Fibroblast of lung (primary cell): ENCODE results near the gene CNR2. TPM values are rescaled to one million over a fixed set of nuclear protein-coding genes. Genes with fewer than 3 reads are reported as not detected.
A peak's percentile ranks its signal among the peaks of the same experiment; 100 is the strongest.

ENCODE experiments used
- DNase-seq, 2 donors: peaks; one replicate each; pipeline versions ENCODE4 v3.0.0 to v3.0.0-alpha.2; 2010; ENCODE audit warnings: low read depth in 2 of 2
- H2AFZ ChIP-seq: 2 replicates; pipeline ENCODE4 v1.5.1; 2012; ENCODE audit warnings: low read length, control low read depth, inconsistent platforms
- H3K27ac ChIP-seq: 2 replicates; pipeline ENCODE4 v1.5.1; 2011; ENCODE audit warnings: low read length, control low read depth; ENCODE audit not compliant: insufficient read depth
- H3K27me3 ChIP-seq: 2 replicates; pipeline ENCODE4 v1.5.1; 2011; ENCODE audit warnings: mild to moderate bottlenecking, low read length; ENCODE audit not compliant: control insufficient read depth, insufficient read depth
- H3K36me3 ChIP-seq: 2 replicates; pipeline ENCODE4 v1.5.1; 2011; ENCODE audit warnings: low read length; ENCODE audit not compliant: control insufficient read depth, insufficient read depth
- H3K4me1 ChIP-seq: 2 replicates; pipeline ENCODE4 v1.5.1; 2011; ENCODE audit warnings: low read length; ENCODE audit not compliant: control insufficient read depth, insufficient read depth; ENCODE audit errors: extremely low read depth
- H3K4me2 ChIP-seq: 2 replicates; pipeline ENCODE4 v1.5.1; 2011; ENCODE audit warnings: low read length, control low read depth; ENCODE audit not compliant: insufficient read depth; ENCODE audit errors: extremely low read depth
- H3K4me3 ChIP-seq, 4 experiments: fragments of 200-600 bp in 1 of 4; sonication (generic) in 1 of 4; replicated peaks in 1 of 4; 2 replicates each; pipeline ENCODE4 v1.5.1; 2011 to 2016; ENCODE audit warnings: low read length in 4 of 4, low read depth in 3 of 4, mild to moderate bottlenecking in 3 of 4, control low read depth in 2 of 4, inconsistent platforms in 1 of 4, mixed read lengths in 1 of 4; ENCODE audit not compliant: insufficient read depth in 1 of 4; ENCODE audit errors: control extremely low read depth in 1 of 4
- H3K79me2 ChIP-seq: 2 replicates; pipeline ENCODE4 v1.5.1; 2012; ENCODE audit warnings: mild to moderate bottlenecking, low read length, inconsistent platforms; ENCODE audit not compliant: control insufficient read depth, insufficient read depth
- H3K9ac ChIP-seq: 2 replicates; pipeline ENCODE4 v1.5.1; 2011; ENCODE audit warnings: mild to moderate bottlenecking, low read length, control low read depth; ENCODE audit not compliant: insufficient read depth
- H3K9me3 ChIP-seq: 2 replicates; pipeline ENCODE4 v1.5.1; 2012; ENCODE audit warnings: low read depth, low read length; ENCODE audit not compliant: control insufficient read depth, insufficient read depth
- H4K20me1 ChIP-seq: 2 replicates; pipeline ENCODE4 v1.5.1; 2011; ENCODE audit warnings: low read length; ENCODE audit not compliant: control insufficient read depth, insufficient read depth; ENCODE audit errors: extremely low read depth
- EZH2 ChIP-seq: IDR thresholded peaks from 2 replicates; pipeline ENCODE4 v1.5.1; 2012; ENCODE audit warnings: low read length, control low read depth, mild to moderate bottlenecking; ENCODE audit errors: missing control alignments
- polyA plus RNA-seq, 2 donors: library from polyadenylated mRNA; depleted of rRNA in 1 of 2; stranded (reverse) in 1 of 2; unstranded in 1 of 2; fragments of >200 nt; gene quantifications; 2 replicates each; pipeline ENCODE4 v1.2.1, GENCODE V29; 2011 to 2012; ENCODE audit warnings: missing spikeins in 1 of 2
- total RNA-seq: library from RNA; depleted of rRNA; stranded (reverse); fragments of >200 nt; gene quantifications from 2 replicates; pipeline ENCODE4 v1.2.1, GENCODE V29; 2014
- TF ChIP-seq, protein P1 (sequence below), 2 donors: IDR thresholded peaks in 1 of 2; conservative IDR thresholded peaks in 1 of 2; 1 replicate in 1 of 2; 2 replicates in 1 of 2; pipeline ENCODE4 v1.5.1; 2011 to 2012; ENCODE audit warnings: low read length in 2 of 2, control low read depth in 1 of 2, inconsistent platforms in 1 of 2, low read depth in 1 of 2, mild to moderate bottlenecking in 1 of 2

The CNR2 gene
- total and polyA plus RNA-seq, 2 donors (not counting 1 experiment from before 2014, with no cell fraction given): not detected

GRCh38 chr1:23825762-23826522 is 87.2 kb downstream of the CNR2 start:
- no peaks in the 10 kb centered on the region for H3K27me3 ChIP-seq
- no peak overlapping the region for H3K27ac ChIP-seq
- TF ChIP-seq EZH2: no peak
- TF ChIP-seq, protein P1, sequence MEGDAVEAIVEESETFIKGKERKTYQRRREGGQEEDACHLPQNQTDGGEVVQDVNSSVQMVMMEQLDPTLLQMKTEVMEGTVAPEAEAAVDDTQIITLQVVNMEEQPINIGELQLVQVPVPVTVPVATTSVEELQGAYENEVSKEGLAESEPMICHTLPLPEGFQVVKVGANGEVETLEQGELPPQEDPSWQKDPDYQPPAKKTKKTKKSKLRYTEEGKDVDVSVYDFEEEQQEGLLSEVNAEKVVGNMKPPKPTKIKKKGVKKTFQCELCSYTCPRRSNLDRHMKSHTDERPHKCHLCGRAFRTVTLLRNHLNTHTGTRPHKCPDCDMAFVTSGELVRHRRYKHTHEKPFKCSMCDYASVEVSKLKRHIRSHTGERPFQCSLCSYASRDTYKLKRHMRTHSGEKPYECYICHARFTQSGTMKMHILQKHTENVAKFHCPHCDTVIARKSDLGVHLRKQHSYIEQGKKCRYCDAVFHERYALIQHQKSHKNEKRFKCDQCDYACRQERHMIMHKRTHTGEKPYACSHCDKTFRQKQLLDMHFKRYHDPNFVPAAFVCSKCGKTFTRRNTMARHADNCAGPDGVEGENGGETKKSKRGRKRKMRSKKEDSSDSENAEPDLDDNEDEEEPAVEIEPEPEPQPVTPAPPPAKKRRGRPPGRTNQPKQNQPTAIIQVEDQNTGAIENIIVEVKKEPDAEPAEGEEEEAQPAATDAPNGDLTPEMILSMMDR (conservative IDR thresholded peaks at IDR 0.05 in 1 of 2, IDR thresholded peaks at IDR 0.05 in 1 of 2; ENCODE audit: low read depth in 1 of 2, low read length in 2 of 2): no peak
- no peaks in the 10 kb centered on the region for H4K20me1 ChIP-seq
- H3K4me1 ChIP-seq: peaks cover 4% of the 10 kb centered on the region
- H3K4me3 ChIP-seq: peak overlapping the region in 2 of 4 experiments; percentile 98 to 99
- peak overlapping the region; percentile 60 for H2AFZ ChIP-seq
- no peak for DNase-seq
- H3K36me3 ChIP-seq: no peaks in the 10 kb centered on the region
- H3K79me2 ChIP-seq: peaks cover 11% of the 10 kb centered on the region
- H3K9me3 ChIP-seq: no peaks in the 10 kb centered on the region
- peak overlapping the region; percentile 4 for H3K4me2 ChIP-seq
- no peak overlapping the region for H3K9ac ChIP-seq

DNA sequence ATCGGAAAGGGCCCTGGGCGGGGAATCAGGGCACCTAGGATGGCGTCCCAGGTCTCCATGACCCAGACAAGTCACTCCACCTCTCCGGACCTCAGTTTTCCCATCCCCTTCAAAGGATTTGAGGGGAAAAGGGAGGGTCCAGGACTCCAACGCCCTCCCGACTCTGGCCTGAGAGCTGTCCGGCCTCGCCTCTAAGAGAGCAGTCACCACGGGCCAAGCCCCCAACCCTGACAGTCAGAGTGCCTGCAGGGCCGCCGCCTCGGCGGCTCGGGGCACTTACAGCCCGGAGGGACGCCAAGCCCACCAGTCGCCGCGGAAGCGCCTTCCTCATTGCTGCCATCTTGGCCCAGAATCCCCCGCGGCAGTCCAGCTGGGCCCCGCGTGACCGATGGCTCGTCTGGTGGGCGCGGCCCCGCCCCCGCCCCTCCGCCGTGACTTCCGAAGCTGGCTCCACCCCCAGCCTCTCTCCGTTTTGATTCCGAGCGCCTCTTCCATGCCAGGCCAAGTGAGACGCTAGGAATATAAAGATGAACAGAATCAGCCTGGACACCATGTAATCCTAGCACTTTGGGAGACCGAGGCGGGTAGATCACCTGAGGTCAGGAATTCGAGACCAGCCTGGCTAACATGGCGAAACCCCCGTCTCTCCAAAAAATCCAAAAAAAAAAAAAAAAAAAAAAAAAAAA is 87.9 kb downstream of the CNR2 start, which contains the start of gene HMGCL:
HMGCL (minus strand) TSS at position 354 of the 686 bp plus-strand sequence; CDS start at position 340, 14 bp downstream.
- H3K4me3 ChIP-seq: peak within 1 kb of the TSS; percentile 97 to 99 (median 98)
- H2AFZ ChIP-seq: peak within 1 kb of the TSS; percentile 83
- H3K9ac ChIP-seq: peak within 1 kb of the TSS; percentile 99
- peak within 1 kb of the TSS; percentile 97 for H3K4me2 ChIP-seq
- peaks cover 11% of the 10 kb centered on the region for H3K79me2 ChIP-seq
- TF ChIP-seq, protein P1 (conservative IDR thresholded peaks at IDR 0.05 in 1 of 2, IDR thresholded peaks at IDR 0.05 in 1 of 2; ENCODE audit: low read depth in 1 of 2, low read length in 2 of 2): no peak
- no peak for TF ChIP-seq EZH2
- DNase-seq: peak; percentile 85 to 86
- H3K36me3 ChIP-seq: no peaks in the 10 kb centered on the region
- no peaks in the 10 kb centered on the region for H3K27me3 ChIP-seq
- peaks cover 4% of the 10 kb centered on the region for H3K4me1 ChIP-seq
- no peaks in the 10 kb centered on the region for H3K9me3 ChIP-seq
- no peaks in the 10 kb centered on the region for H4K20me1 ChIP-seq
- peak within 1 kb of the TSS; percentile 98 for H3K27ac ChIP-seq

GRCh38 chr1:23824711-23825075 is 88.5 kb downstream of the CNR2 start:
- no peaks in the 10 kb centered on the region for H3K36me3 ChIP-seq
- H3K27me3 ChIP-seq: no peaks in the 10 kb centered on the region
- peak in 1 of 2 donors; percentile 6 for DNase-seq
- H3K4me1 ChIP-seq: peaks cover 4% of the 10 kb centered on the region
- H4K20me1 ChIP-seq: no peaks in the 10 kb centered on the region
- H3K4me2 ChIP-seq: peak overlapping the region; percentile 97
- TF ChIP-seq, protein P1 (conservative IDR thresholded peaks at IDR 0.05 in 1 of 2, IDR thresholded peaks at IDR 0.05 in 1 of 2; ENCODE audit: low read depth in 1 of 2, low read length in 2 of 2): no peak
- no peak for TF ChIP-seq EZH2
- H2AFZ ChIP-seq: peak overlapping the region; percentile 83
- peak overlapping the region; percentile 99 for H3K9ac ChIP-seq
- H3K4me3 ChIP-seq: peak overlapping the region; percentile 97 to 99 (median 98)
- H3K9me3 ChIP-seq: no peaks in the 10 kb centered on the region
- peak overlapping the region; percentile 98 for H3K27ac ChIP-seq
- peaks cover 11% of the 10 kb centered on the region for H3K79me2 ChIP-seq
